ENCODE measurements around the gene CLDN5. TPM values are rescaled to one million over a fixed set of nuclear protein-coding genes. Genes with fewer than 3 reads are reported as not detected.

CLDN5 gene
- total and polyA plus RNA-seq, 2 of the 8 experiments (the other 6 are each of a cell fraction or from before 2014, with no cell fraction given) = 1.2 to 1.6 TPM

DNA sequence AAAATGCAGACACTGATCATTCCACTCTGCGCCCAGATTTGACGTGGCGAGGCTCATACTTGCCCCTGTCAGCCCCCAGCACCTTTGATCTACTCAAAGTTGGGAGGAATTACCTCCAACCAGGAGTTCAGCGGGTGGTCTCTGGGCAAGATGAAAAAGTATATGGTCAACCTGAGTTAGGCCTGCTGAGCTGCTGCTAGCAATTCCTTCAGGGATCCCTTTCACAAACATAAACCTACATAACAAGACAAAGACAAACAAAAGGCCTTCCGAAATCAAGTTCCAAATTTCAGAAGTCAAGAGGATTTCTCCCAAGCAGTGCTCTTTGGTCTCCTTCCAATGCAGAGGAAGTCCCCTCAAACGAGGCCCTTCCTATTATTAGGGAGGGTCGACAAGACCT, 20.8 kb downstream of the CLDN5 start:
- no peaks in the 10 kb centered on the region; a peak in 3 of 7 replicates for H3K4me1 ChIP-seq (replicated peaks in 1 of 4; ENCODE audit: control insufficient read depth in 3 of 4, insufficient read depth in 4 of 4, low read length in 3 of 4)
- FAIRE-seq (no peak), DNase-seq (ENCODE audit: low read depth in 1 of 2, low spot score in 2 of 2) (no peak)
- H3K4me2 ChIP-seq (ENCODE audit: insufficient read depth in 1 of 2, low read depth in 2 of 2, low read length in 2 of 2) = no peak overlapping the region
- 82% methylated on average over 7 of the region's 7 CpGs; no CpG with 5 or more reads in 1 of the 2 experiments for WGBS, 2 experiments (ENCODE audit: extremely low coverage in 1 of 2, insufficient coverage in 1 of 2, insufficient read length in 1 of 2, insufficient replicate concordance in 2 of 2, low coverage in 1 of 2, low lambda C conversion rate in 2 of 2, missing lambda C conversion rate in 1 of 2)
- no peak overlapping the region for H2BK120ac ChIP-seq (replicated peaks; ENCODE audit: low read depth, low read length)
- TF ChIP-seq RXRA (IDR thresholded peaks at IDR 0.05; ENCODE audit: insufficient read depth, low read depth, low read length) (no peak), RAD21 (IDR thresholded peaks at IDR 0.05 in 1 of 2, conservative IDR thresholded peaks at IDR 0.05 in 1 of 2; ENCODE audit: low read depth in 2 of 2, low read length in 2 of 2) (no peak), JUND (IDR thresholded peaks at IDR 0.05; ENCODE audit: low read length) (no peak), RFX5 (IDR thresholded peaks at IDR 0.05; ENCODE audit: borderline replicate concordance, low read depth, low read length) (no peak), SIN3A (conservative IDR thresholded peaks at IDR 0.05 in 1 of 2, IDR thresholded peaks at IDR 0.05 in 1 of 2; ENCODE audit: low read depth in 1 of 2, low read length in 2 of 2) (no peak), SP1 (IDR thresholded peaks at IDR 0.05; ENCODE audit: low read depth, low read length) (no peak), KDM5A (IDR thresholded peaks at IDR 0.05; ENCODE audit: low read length) (no peak), POLR2AphosphoS5 (IDR thresholded peaks at IDR 0.05; ENCODE audit: low read depth, low read length) (no peak), JUN (IDR thresholded peaks at IDR 0.05; ENCODE audit: low read depth, low read length) (no peak)
- no peak overlapping the region for H2BK5ac ChIP-seq (ENCODE audit: low read depth, low read length)
- no peak overlapping the region for H3K14ac ChIP-seq (ENCODE audit: insufficient read length)
- POLR2A ChIA-PET (ENCODE audit: partially characterized antibody) = interaction anchor here (0.6 to 1.7 kb wide), 6 partner anchors 11 to 126 kb away, joined by 3 to 6 read pairs (median 5); partner anchors contain the start of gene UFD1
- CTCF ChIA-PET (ENCODE audit: partially characterized antibody) = interaction anchor here (1.0 to 3.6 kb wide), 9 partner anchors 10 to 144 kb away, joined by 3 to 21 read pairs (median 4); no protein-coding TSS in a partner anchor
- H3K36me3 ChIP-seq (ENCODE audit: control insufficient read depth in 2 of 4, insufficient read depth in 4 of 4, low read length in 3 of 4) = peaks cover 5 to 29% (median 17%) of the 10 kb centered on the region in 4 experiments; a peak in 6 of 8 replicates
- H3K9me3 ChIP-seq (ENCODE audit: insufficient read depth in 2 of 2, low read depth in 1 of 2, low read length in 1 of 2) = no peaks in the 10 kb centered on the region
- no peak overlapping the region for H3K18ac ChIP-seq (ENCODE audit: extremely low read depth, low read length)
- H2BK12ac ChIP-seq (ENCODE audit: low read depth, low read length) = no peak overlapping the region
- H2BK20ac ChIP-seq (ENCODE audit: low read length) = no peak overlapping the region
- H3K23me2 ChIP-seq (ENCODE audit: low read depth, low read length) = no peaks in the 10 kb centered on the region
- H3K56ac ChIP-seq (replicated peaks; ENCODE audit: insufficient read length, low read depth, low read length) = no peak overlapping the region
- H2BK15ac ChIP-seq (ENCODE audit: low read length) = no peak overlapping the region
- H4K91ac ChIP-seq (replicated peaks; ENCODE audit: insufficient read length, low read length) = no peak overlapping the region
- H4K5ac ChIP-seq (ENCODE audit: insufficient read length, low read depth, low read length) = no peak overlapping the region
- no peak overlapping the region for H3K4ac ChIP-seq (replicated peaks; ENCODE audit: insufficient read length, low read depth, low read length)
- no peaks in the 10 kb centered on the region for H3K79me1 ChIP-seq (ENCODE audit: low read depth, low read length)
- H2AFZ ChIP-seq (ENCODE audit: low read length) = no peak overlapping the region
- no peak overlapping the region for H3K23ac ChIP-seq (ENCODE audit: insufficient read length)
- no peaks in the 10 kb centered on the region for H3K27me3 ChIP-seq (replicated peaks in 1 of 4; ENCODE audit: control insufficient read depth in 3 of 4, extremely low read depth in 1 of 4, insufficient read depth in 3 of 4, low read length in 3 of 4)
- no peaks in the 10 kb centered on the region for H3K79me2 ChIP-seq (ENCODE audit: control insufficient read depth in 1 of 2, insufficient read depth in 2 of 2, low read length in 2 of 2)
- H2AK5ac ChIP-seq (ENCODE audit: low read depth, low read length) = no peak overlapping the region
- no peak overlapping the region for H3K27ac ChIP-seq (ENCODE audit: low read depth, low read length)
- no peak overlapping the region for H3K4me3 ChIP-seq (ENCODE audit: extremely low read depth in 1 of 4, insufficient read depth in 2 of 4, low read depth in 3 of 4, low read length in 4 of 4)
- peaks cover 0 to 9% of the 10 kb centered on the region in 2 experiments for H4K20me1 ChIP-seq (replicated peaks in 1 of 2; ENCODE audit: control insufficient read depth in 1 of 2, insufficient read depth in 2 of 2, low read length in 2 of 2)
- H4K8ac ChIP-seq (ENCODE audit: extremely low read depth, insufficient read depth, low read length) = no peak overlapping the region
- H3K9ac ChIP-seq (replicated peaks in 1 of 4; ENCODE audit: extremely low read depth in 1 of 4, low read depth in 3 of 4, low read length in 3 of 4) = no peak overlapping the region

Data from H1 (cell line).